ENCODE data around the gene CORO6. TPM values are rescaled to one million over a fixed set of nuclear protein-coding genes. Genes with fewer than 3 reads are reported as not detected.
A peak's percentile ranks its signal among the peaks of the same experiment; 100 is the strongest.

The CORO6 gene
- total RNA-seq, 4 donors from 2014 or later, result 2.0 to 39.9 (median 6.5) TPM

DNA sequence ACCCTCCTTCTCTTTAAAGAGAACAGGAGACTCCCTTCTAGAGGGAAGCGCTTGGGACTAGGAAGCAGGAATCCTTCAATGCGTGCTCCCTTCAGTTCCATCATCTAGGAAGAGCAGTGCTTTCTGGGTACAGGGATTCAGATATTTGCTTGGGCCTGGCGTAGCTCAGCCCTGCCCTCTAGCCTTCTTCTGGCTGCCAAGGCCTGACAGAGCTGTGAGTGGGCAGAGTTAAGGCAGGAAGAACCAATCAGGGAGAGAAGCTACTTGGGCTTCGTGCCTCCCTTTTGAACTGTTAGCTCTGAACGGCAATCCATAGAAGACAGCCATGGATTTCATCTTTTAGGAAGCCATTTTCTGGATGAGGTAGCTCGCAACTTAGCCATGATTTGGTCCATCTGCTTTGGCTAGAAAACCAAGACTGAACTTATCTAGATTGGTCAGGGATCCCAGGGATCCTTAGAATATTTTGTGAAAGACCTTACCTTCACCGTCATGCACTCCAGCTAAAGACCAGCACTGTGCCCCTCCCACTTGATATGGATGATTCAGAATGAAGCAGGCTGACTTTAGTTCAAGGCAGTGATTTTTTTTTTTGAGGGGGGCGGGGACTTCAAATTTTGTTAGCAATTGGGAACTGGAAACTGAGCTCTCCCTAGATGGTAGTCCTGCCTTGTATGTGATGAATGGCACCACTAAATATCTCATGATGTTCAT, 2.5 kb upstream of the CORO6 start:
- DNase-seq, result no peak
- WGBS, 2 donors, result 60 to 74% methylated on average over 8 of the region's 8 CpGs
- TF ChIP-seq, protein P1, sequence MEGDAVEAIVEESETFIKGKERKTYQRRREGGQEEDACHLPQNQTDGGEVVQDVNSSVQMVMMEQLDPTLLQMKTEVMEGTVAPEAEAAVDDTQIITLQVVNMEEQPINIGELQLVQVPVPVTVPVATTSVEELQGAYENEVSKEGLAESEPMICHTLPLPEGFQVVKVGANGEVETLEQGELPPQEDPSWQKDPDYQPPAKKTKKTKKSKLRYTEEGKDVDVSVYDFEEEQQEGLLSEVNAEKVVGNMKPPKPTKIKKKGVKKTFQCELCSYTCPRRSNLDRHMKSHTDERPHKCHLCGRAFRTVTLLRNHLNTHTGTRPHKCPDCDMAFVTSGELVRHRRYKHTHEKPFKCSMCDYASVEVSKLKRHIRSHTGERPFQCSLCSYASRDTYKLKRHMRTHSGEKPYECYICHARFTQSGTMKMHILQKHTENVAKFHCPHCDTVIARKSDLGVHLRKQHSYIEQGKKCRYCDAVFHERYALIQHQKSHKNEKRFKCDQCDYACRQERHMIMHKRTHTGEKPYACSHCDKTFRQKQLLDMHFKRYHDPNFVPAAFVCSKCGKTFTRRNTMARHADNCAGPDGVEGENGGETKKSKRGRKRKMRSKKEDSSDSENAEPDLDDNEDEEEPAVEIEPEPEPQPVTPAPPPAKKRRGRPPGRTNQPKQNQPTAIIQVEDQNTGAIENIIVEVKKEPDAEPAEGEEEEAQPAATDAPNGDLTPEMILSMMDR (IDR thresholded peaks at IDR 0.05), result no peak
- TF ChIP-seq POLR2A (IDR thresholded peaks at IDR 0.05), result no peak
- no peaks in the 10 kb centered on the region for H3K9me3 ChIP-seq
- intact Hi-C loops (cut with DNase I), result no loop called here
- peaks cover 0 to 9% (median 0%) of the 10 kb centered on the region in 4 donors for H3K27me3 ChIP-seq
- no peak overlapping the region for H3K4me3 ChIP-seq
- H3K36me3 ChIP-seq, result peaks cover 0 to 12% (median 0%) of the 10 kb centered on the region in 3 donors
- H3K27ac ChIP-seq, result no peak overlapping the region
- peaks cover 7 to 84% (median 12%) of the 10 kb centered on the region in 3 donors for H3K4me1 ChIP-seq

DNA sequence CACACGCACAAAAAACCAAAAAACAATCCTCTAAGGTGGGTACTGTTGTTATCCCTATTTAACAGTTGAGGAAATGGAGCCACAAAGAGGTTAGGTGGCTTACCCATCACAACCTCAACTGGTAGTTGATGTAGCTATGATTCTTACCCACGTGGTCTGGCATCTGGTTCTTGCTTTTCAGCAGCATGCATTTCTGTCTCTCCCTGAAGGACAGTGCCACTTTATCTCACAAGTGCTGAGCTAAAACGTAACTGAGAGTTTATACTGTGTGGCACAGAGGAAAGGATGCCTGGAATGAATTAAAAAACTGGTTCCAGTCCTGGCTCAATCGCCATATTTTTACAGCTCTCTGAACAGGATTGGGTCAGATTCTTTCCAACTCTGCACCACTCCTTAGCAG, 1.9 kb upstream of the CORO6 start:
- WGBS, 2 donors, result 65 to 79% methylated on average over 4 of the region's 4 CpGs
- peaks cover 0 to 8% (median 0%) of the 10 kb centered on the region in 3 donors for H3K36me3 ChIP-seq
- H3K4me3 ChIP-seq, result no peak overlapping the region
- no peak overlapping the region for H3K27ac ChIP-seq
- intact Hi-C loops (cut with DNase I), result no loop called here
- no peak for DNase-seq
- peaks cover 0 to 9% (median 0%) of the 10 kb centered on the region in 4 donors for H3K27me3 ChIP-seq
- TF ChIP-seq, protein P1 (IDR thresholded peaks at IDR 0.05), result no peak
- peaks cover 7 to 90% (median 12%) of the 10 kb centered on the region in 3 donors for H3K4me1 ChIP-seq
- H3K9me3 ChIP-seq, result no peaks in the 10 kb centered on the region

DNA sequence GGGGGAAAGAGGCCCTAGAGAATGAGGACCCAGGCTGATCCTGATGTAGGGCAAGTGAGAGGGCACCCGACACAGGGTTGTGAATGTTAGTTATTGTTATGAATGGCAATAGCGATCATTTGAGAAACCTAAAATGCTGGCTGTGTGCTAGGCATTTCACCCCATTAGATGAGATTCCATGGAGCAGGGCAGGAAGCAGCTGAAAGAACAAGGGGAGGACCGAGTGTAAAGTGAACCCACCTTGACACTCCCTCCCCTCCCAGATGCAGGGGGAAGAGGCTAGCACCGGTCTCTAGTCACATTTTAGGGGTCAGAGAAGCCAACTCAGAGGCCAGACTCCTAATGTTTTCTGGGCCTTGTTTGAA, 553 bp upstream of the CORO6 start:
- Histone ChIP-seq H3K4me3 (peak overlapping the region in 2 of 4 donors; percentile 69 to 82), H3K36me3 (no peaks in the 10 kb centered on the region), H3K27ac (peak overlapping the region in 3 of 4 donors; percentile 83), H3K27me3 (peaks cover 0 to 21% (median 0%) of the 10 kb centered on the region in 4 donors), H3K9me3 (no peaks in the 10 kb centered on the region), H3K4me1 (peaks cover 11 to 95% (median 12%) of the 10 kb centered on the region in 3 donors)
- DNase-seq, result no peak
- 51 to 65% methylated on average over 4 of the region's 4 CpGs for WGBS, 2 donors
- TF ChIP-seq POLR2A (IDR thresholded peaks at IDR 0.05), result no peak
- TF ChIP-seq, protein P1 (IDR thresholded peaks at IDR 0.05), result no peak
- intact Hi-C loops (cut with DNase I), result no loop called here

DNA sequence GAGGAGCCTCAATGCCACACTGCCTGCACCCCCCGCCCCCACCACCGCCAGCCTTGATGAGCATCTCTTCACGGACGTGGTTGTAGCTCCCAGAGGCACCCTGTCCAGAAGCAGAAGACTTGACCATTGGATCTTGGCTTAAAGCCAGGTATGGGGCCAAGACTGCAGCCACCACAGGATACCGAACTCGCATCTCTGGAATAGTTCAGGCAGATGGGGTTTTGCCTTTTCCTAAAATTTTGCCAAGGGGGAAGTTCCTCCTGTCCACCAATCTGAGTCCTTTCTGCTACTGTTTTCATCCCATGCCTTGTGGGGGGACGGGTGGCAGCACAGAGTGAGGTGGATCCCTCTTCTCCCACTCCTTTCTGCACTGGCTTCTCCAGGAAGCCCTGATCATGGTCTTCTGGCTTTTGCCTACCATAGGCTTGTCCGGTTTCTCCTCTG, 939 bp downstream of the CORO6 start:
- Histone ChIP-seq H3K27me3 (peaks cover 0 to 27% (median 0%) of the 10 kb centered on the region in 4 donors), H3K36me3 (no peaks in the 10 kb centered on the region), H3K9me3 (no peaks in the 10 kb centered on the region), H3K4me1 (peaks cover 24 to 95% (median 25%) of the 10 kb centered on the region in 3 donors), H3K27ac (peak overlapping the region; percentile 22 to 83 (median 83)), H3K4me3 (peak overlapping the region; percentile 36 to 82 (median 66))
- TF ChIP-seq POLR2A (IDR thresholded peaks at IDR 0.05), result no peak
- TF ChIP-seq, protein P1 (IDR thresholded peaks at IDR 0.05), result no peak
- no peak for DNase-seq
- WGBS, 2 donors, result 65 to 72% methylated on average over 2 to 7 of the region's 8 CpGs
- intact Hi-C loops (cut with DNase I), result no loop called here

DNA sequence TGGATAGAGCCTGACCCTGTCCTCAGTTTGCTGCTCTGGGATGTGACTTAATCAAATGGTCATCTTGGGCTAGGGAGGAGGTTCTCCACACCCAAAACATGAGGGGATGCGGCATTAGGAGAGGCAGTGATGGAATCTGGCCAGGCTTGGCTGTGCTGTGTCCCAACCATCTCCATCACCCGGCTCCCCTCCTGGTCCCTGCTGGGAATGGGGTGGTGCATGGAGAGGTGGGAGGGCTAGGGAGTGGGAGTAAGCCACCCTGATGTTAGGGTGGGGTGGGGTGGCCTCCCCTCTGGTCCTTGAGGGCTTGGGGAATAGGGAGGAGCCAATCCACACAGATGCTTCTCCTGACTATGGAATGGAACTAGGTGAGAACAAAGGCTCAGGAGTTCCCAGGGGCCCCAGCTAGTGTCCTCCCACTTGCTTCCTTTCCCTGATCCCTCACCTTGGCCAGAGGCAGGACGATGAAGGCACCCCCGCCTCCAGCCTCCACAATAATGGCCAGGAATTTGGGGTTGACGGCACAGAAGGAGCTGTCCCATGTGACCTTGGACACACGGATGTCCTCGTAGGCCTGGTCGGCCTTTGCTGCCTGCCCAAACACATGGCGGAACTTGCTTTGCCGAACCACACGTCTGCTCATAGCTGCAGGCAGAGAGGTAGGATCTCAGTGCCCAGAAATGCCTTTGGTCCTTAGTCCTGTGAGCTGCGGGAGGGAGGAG, 1.8 kb downstream of the CORO6 start:
- Histone ChIP-seq H3K9me3 (no peaks in the 10 kb centered on the region), H3K4me1 (peaks cover 33 to 97% (median 34%) of the 10 kb centered on the region in 3 donors), H3K27ac (peak overlapping the region in 3 of 4 donors; percentile 43 to 83 (median 83)), H3K27me3 (peaks cover 0 to 36% (median 0%) of the 10 kb centered on the region in 4 donors), H3K36me3 (no peaks in the 10 kb centered on the region), H3K4me3 (peak overlapping the region in 2 of 4 donors; percentile 69 to 82)
- WGBS, 2 donors, result 93 to 100% methylated on average over 5 to 6 of the region's 12 CpGs
- TF ChIP-seq, protein P1 (IDR thresholded peaks at IDR 0.05), result no peak
- no peak for TF ChIP-seq POLR2A (IDR thresholded peaks at IDR 0.05)
- intact Hi-C loops (cut with DNase I), result no loop called here
- DNase-seq, result no peak
